SKM-1 treated with dmso at 0.1 percent for 144 hours (cell line): ENCODE data around the gene RNU5D-1.
"Not testable (repeated sequence)": the region's sequence is repeated elsewhere in the genome, so short reads cannot be mapped to it uniquely, and the experiment has no call there.

ENCODE experiments used
- DNase-seq: peaks from one replicate; lab custom pipeline; 2025; ENCODE audit not compliant: unreplicated experiment; lab: John Stamatoyannopoulos, UW

RNU5D-1 gene

DNA sequence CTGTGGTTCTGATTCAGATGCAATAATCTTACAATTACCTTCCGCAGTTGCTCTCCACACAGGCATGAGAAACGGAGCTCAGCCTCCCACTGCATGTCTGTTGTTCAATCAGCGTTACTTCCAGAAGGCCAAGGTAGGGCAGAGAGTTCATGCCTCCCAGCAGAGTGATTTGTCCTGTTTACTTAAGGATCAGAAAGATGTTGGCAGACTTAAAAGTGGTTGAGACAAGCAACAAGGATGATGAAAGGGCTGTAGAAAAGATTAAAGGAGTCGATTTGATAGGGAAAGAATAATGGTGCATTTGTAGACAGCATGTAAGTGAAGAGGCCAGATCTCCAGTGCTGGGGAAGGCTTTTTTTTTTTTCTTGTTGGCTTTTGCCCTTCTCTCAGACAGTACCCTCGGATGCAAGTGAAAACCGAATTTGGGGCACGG, 29.8 kb downstream of the RNU5D-1 start:
- DNase-seq = no peak

- no peak for DNase-seq
Observed at GRCh38 chr1:44700573-44700972, 30.4 kb downstream of the RNU5D-1 start.

DNA sequence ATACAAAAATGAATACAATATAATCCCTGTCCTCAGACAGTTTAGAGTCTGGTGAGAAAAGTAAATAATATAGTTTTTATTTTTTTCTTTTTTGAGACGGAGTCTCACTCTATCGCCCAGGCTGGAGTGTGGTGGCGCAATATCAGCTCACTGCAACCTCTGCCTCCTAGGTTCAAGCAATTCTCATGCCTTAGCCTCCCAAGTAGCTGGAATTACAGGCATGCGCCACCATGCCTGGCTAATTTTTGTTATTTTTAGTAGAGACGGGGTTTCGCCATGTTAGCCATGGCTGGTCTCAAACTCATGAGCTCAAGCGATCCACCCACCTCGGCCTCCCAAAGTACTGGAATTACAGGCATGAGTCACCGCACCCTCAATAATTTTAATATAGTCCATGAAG, 31.6 kb downstream of the RNU5D-1 start:
- DNase-seq = not testable (repeated sequence)

- peak; percentile 17 for DNase-seq
Observed at GRCh38 chr1:44698138-44698537, 32.8 kb downstream of the RNU5D-1 start.

- DNase-seq = no peak
Observed at GRCh38 chr1:44696789-44697345, 34.1 kb downstream of the RNU5D-1 start.

GRCh38 chr1:44696101-44696500, 34.9 kb downstream of the RNU5D-1 start:
- no peak for DNase-seq

DNA sequence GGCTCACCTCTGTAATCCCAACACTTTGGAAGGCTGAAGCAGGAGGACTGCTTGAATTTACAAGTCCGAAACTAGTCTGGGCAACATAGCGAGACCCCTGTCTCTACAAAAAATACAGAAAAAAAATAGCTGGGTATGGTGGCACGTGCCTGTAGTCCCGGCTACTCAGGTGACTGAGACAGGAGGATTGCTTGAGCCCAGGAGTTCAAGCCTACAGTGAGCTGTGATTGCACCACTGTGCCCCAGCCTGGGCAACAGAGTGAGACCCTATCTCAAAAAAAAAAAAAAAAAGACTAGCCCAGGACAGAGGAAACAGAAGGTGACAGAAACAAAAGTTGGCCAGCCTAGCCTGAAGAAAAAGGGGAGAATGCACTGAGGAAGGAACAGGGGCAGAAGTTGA, 35.3 kb downstream of the RNU5D-1 start:
- DNase-seq = no peak

- DNase-seq = no peak
Observed at GRCh38 chr1:44694863-44695478, 36.0 kb downstream of the RNU5D-1 start.

GRCh38 chr1:44693900-44694299, 37.1 kb downstream of the RNU5D-1 start:
- no peak for DNase-seq

DNA sequence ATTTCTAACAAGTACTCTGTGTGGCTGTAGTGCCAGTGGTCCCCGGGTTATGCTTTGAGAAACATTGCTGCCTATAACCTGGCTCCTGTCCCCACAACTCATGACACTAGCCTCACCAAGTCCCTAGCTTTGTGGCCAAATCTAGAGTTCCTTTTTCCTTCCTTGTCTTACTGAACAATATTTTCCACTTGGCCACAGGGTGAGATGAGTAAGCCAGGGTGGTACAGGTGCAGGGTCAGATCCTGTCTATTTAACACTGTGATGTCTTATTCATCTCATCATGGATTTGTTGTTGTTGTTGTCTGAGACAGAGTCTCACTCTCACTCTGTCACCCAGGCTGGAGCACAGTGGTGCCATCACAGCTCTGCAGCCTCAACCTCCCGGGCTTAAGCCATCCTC, 37.8 kb downstream of the RNU5D-1 start:
- no peak for DNase-seq

GRCh38 chr1:44689447-44689765, 41.6 kb downstream of the RNU5D-1 start:
- DNase-seq = no peak

- DNase-seq = no peak
Observed at GRCh38 chr1:44688760-44689446, 42.1 kb downstream of the RNU5D-1 start.

DNA sequence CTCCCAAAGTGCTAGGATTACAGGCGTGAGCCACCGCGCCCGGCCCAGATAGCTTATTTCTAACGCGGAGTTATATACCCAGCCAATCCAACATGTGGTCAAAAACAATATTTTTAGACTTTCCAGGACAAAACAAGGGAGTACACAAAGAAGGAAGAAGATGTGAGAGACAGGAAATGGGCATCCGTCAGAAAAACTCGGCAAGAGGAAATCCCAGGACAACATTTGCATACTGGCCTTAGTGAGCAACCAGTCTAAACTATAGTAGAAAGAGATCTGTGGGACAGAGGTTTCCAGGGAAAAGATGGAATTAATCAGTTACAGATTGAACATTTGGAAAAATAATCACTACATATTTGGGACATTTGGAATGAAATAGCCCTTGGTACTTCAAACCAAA, 45.1 kb downstream of the RNU5D-1 start:
- no peak for DNase-seq

DNA sequence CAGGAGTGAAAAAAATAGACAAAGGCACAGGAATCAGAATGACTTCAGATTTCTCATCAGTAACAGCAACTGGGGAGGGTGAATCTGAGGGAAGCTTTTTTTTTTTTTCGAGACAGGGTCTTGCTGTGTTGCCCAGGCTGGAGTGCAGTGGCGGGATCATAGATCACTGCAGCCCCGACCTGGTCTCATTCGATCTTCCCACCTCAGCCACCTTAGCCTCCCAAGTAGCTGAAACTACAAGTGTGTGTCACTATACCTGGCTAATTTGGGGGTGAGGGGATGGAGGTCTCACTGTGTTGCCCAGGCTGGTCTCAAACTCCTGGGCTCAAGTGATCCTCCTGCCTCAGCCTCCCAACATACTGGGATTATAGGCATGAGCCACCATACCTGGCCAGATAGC, 45.8 kb downstream of the RNU5D-1 start:
- no peak for DNase-seq

DNA sequence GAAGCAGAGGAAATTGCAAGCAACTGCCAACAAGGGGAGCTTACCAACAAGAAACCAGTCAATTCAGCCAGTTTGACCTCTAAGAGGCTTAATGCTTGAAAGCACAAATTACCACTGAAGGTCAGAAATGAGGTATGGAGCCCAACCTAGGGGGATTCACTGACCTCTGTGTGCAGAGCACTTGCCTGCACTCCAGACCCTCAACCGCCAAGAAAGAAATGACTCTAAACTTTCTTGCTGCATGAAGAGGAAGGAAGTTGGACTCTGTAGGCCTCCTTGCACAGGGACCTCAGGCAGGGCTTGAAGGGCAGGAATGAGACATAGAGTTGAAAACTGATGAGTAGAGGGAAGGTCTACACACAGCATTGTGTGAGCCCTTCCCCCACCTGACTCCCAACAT, 46.4 kb downstream of the RNU5D-1 start:
- no peak for DNase-seq

GRCh38 chr1:44682883-44683265, 48.1 kb downstream of the RNU5D-1 start:
- no peak for DNase-seq

DNA sequence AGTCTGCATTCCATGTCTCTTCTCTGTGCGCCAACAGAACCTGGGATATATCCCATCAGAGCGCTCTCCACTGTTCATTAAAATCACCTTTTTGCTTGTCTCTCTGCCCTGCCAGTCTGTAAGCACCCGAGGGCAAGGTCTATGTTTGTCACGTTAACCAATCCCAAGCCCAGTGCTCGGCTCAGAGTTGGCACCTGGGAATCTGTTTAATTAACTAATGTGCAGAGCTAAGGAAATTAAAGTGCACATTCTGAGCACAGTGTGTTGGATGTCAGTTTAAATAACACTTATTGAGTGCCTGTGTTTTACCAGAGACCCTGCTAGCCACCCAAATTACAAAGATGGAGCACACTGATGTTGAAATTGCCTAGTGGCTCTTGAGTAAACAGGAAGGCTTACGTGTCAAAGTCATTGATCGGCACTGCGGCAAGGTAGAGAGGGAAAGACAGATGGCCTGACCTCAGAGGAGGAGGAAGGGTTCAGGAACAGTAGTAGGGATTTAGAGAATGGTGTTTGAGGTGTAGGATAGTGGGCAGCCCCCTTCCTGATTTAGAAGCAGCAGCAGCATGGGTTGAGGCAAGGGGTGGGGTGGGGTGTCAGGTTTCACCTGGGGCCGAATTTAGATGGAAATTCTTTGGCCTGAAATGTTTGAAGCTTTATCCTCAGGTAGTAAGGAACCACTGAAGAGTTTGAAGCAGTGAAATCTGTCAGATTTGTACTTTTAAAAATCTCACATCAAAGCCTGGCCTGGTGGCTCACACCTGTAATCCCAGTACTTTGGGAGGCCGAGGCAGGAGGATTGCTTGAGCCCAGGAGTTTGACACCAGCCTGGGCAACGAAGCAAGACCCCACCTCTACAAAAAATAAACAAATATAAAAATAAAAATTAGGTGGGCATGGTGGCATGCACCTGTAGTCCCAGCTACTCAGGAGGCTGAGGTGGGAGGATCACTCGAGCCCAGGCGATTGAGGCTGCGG, 48.8 kb downstream of the RNU5D-1 start:
- no peak for DNase-seq
